ENCODE data around the gene ZMIZ2. TPM values are rescaled to one million over a fixed set of nuclear protein-coding genes. Genes with fewer than 3 reads are reported as not detected.
A peak's percentile ranks its signal among the peaks of the same experiment; 100 is the strongest.

Gene ZMIZ2
- total RNA-seq, 1 donor from 2014 or later: 105 TPM

GRCh38 chr7:44735403-44736165 lies 13.1 kb upstream of the ZMIZ2 start:
- Mint-ChIP-seq H3K4me1 (ENCODE audit: low read depth) (peaks cover 11% of the 10 kb centered on the region), H3K27me3 (ENCODE audit: low read depth) (no peaks in the 10 kb centered on the region), H3K4me3 (ENCODE audit: low read depth) (no peak overlapping the region), H3K9me3 (no peaks in the 10 kb centered on the region), H3K36me3 (ENCODE audit: low read depth) (no peaks in the 10 kb centered on the region), H3K27ac (peak overlapping the region; percentile 89)
- intact Hi-C loops (cut with micrococcal nuclease): loop anchor here (1.0 to 5.0 kb wide), 4 partner anchors 13 to 118 kb away; partner anchors contain the start of genes PPIA and ZMIZ2
- DNase-seq (ENCODE audit: low spot score): no peak

DNA sequence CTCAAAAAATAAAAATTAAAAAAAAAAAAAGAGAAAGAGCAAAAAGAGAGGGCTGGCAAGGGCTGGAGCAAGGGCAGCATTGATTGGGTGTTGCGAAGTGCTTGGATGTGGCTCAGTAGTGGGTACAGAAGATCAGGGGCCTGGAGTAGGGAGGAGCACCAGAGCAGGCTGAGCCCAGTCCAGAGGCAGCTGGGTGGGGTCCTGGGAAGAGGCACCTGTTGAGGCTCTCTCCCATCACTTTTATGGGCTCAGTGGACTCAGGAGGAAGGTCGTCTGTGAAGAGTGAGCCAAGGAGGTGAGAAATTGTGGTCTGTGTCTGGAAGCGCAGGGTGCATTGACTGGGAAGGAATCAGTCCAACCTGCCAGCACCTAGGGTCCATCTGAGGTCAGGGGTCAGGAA lies 11.8 kb upstream of the ZMIZ2 start:
- DNase-seq (ENCODE audit: low spot score): no peak
- H3K27me3 Mint-ChIP-seq (ENCODE audit: low read depth): no peaks in the 10 kb centered on the region
- no peak overlapping the region for H3K4me3 Mint-ChIP-seq (ENCODE audit: low read depth)
- intact Hi-C loops (cut with micrococcal nuclease): loop anchor here (5.0 kb wide), 1 partner anchor 120 kb away; no protein-coding TSS in a partner anchor
- H3K9me3 Mint-ChIP-seq: no peaks in the 10 kb centered on the region
- peaks cover 11% of the 10 kb centered on the region for H3K4me1 Mint-ChIP-seq (ENCODE audit: low read depth)
- no peaks in the 10 kb centered on the region for H3K36me3 Mint-ChIP-seq (ENCODE audit: low read depth)
- H3K27ac Mint-ChIP-seq: no peak overlapping the region

DNA sequence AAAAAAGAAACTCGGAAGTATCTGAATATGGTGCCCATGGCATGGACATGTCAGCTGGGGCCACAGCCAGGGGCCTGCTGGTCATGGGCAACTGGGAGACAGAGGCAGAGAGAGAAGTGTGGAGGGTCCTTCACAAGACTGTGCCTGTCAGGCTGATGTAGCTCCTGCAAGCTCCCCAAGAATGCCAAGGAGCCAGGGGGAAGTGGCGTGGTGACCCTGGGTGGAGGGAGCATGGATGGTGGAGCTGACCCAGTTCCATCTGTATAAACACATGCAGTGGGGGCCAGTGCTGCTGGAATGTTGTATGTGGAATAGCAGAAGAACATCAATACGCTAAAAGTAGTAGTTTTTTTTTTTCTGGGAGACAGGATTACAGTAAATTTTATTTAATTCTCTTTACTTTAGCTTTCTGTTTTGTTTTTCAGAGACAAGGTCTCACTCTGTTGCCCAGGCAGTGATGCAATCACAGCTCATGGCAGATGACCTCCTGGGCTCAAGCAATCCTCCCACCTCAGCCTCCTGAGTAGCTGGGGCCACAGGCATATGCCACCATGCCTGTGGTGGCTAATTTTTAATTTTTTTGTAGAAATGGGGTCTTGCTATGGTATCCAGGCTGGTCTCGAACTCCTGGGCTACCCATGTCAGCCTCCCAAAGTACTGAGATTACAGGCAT lies 10.5 kb upstream of the ZMIZ2 start:
- Mint-ChIP-seq H3K9me3 (no peaks in the 10 kb centered on the region), H3K36me3 (ENCODE audit: low read depth) (no peaks in the 10 kb centered on the region), H3K27ac (no peak overlapping the region), H3K27me3 (ENCODE audit: low read depth) (no peaks in the 10 kb centered on the region), H3K4me1 (ENCODE audit: low read depth) (peaks cover 11% of the 10 kb centered on the region), H3K4me3 (ENCODE audit: low read depth) (no peak overlapping the region)
- DNase-seq (ENCODE audit: low spot score): no peak
- intact Hi-C loops (cut with micrococcal nuclease): loop anchor here (5.0 kb wide), 1 partner anchor 121 kb away; no protein-coding TSS in a partner anchor

GRCh38 chr7:44738876-44739665 lies 9.6 kb upstream of the ZMIZ2 start:
- no peaks in the 10 kb centered on the region for H3K36me3 Mint-ChIP-seq (ENCODE audit: low read depth)
- H3K4me1 Mint-ChIP-seq (ENCODE audit: low read depth): peaks cover 11% of the 10 kb centered on the region
- no peak overlapping the region for H3K27ac Mint-ChIP-seq
- H3K27me3 Mint-ChIP-seq (ENCODE audit: low read depth): no peaks in the 10 kb centered on the region
- DNase-seq (ENCODE audit: low spot score): no peak
- H3K9me3 Mint-ChIP-seq: no peaks in the 10 kb centered on the region
- H3K4me3 Mint-ChIP-seq (ENCODE audit: low read depth): no peak overlapping the region
- intact Hi-C loops (cut with micrococcal nuclease): loop anchor here (5.0 kb wide), 1 partner anchor 122 kb away; no protein-coding TSS in a partner anchor

GRCh38 chr7:44740055-44740454 lies 8.6 kb upstream of the ZMIZ2 start:
- Mint-ChIP-seq H3K4me3 (ENCODE audit: low read depth) (no peak overlapping the region), H3K9me3 (no peaks in the 10 kb centered on the region), H3K36me3 (ENCODE audit: low read depth) (no peaks in the 10 kb centered on the region), H3K4me1 (ENCODE audit: low read depth) (peaks cover 7% of the 10 kb centered on the region), H3K27me3 (ENCODE audit: low read depth) (no peaks in the 10 kb centered on the region), H3K27ac (no peak overlapping the region)
- intact Hi-C loops (cut with micrococcal nuclease): no loop called here
- no peak for DNase-seq (ENCODE audit: low spot score)

DNA sequence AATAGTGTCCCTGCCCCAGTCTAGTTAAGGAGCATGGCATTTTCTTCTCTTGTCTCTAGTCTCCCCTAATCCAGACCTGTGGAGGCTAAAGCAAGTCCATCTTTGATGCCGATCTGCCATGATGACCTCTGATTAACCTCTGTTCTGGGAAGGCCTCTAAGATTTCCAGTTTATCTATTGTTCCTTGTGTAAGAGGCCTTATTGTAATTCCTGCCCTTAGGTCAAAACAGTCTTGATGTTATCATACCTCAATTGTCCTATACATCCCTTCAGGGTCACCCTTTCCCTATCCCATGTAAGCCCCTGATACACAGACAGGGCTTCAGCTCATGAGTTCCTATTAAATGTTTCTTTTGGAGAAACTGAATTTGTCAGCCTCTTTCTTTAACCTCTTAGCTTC lies 4.9 kb upstream of the ZMIZ2 start:
- DNase-seq (ENCODE audit: low spot score): no peak
- no peaks in the 10 kb centered on the region for H3K36me3 Mint-ChIP-seq (ENCODE audit: low read depth)
- no peak overlapping the region for H3K27ac Mint-ChIP-seq
- peaks cover 8% of the 10 kb centered on the region for H3K4me1 Mint-ChIP-seq (ENCODE audit: low read depth)
- no peaks in the 10 kb centered on the region for H3K9me3 Mint-ChIP-seq
- intact Hi-C loops (cut with micrococcal nuclease): no loop called here
- no peaks in the 10 kb centered on the region for H3K27me3 Mint-ChIP-seq (ENCODE audit: low read depth)
- no peak overlapping the region for H3K4me3 Mint-ChIP-seq (ENCODE audit: low read depth)

DNA sequence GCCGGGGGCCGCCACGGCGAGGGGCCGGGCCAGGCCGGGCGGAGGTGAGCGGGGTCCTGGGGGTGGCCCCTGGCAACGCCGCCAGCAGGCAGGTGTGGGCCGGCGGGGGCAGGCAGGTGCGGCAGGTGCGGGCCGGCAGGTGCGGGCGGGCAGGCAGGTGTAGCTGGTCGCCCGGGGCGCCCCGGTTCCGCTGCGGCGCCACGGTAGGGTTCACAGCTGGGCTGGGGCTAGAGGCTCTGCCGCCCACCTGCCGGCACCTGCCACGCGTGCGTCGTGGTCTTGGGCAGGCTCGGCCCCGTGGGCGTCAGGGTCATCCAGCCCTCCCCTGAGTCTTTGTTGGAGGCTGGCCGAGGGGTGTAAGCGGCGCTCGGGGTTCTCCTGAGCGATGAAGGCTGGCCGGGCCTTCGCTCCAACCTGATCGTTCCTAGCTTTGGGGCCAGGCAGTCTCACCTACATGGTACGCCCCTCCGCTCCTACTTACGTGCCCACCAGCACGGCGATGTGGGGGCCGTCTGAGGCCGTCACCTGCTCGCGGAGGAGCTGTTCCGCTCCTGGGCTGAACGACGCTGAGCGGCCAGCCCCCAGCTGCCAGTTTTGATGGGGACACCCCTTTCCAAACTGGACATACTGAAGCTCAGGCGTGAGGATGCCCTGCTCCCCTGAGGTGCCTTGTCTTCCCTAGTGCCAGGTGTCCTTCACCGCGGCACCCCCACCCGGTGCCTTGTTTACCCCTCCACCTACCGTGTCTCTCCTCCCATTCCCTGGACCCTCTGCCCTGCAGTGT lies 493 bp downstream of the ZMIZ2 start:
- no peak for DNase-seq (ENCODE audit: low spot score)
- H3K4me3 Mint-ChIP-seq (ENCODE audit: low read depth): peak overlapping the region; percentile 85
- H3K27ac Mint-ChIP-seq: peak overlapping the region; percentile 64
- no peaks in the 10 kb centered on the region for H3K9me3 Mint-ChIP-seq
- H3K36me3 Mint-ChIP-seq (ENCODE audit: low read depth): peaks cover 20% of the 10 kb centered on the region
- H3K4me1 Mint-ChIP-seq (ENCODE audit: low read depth): peaks cover 31% of the 10 kb centered on the region
- intact Hi-C loops (cut with micrococcal nuclease): loop anchor here (1.0 kb wide), 4 partner anchors 14 to 167 kb away; partner anchors contain the start of genes OGDH, PPIA and TMED4
- no peaks in the 10 kb centered on the region for H3K27me3 Mint-ChIP-seq (ENCODE audit: low read depth)

DNA sequence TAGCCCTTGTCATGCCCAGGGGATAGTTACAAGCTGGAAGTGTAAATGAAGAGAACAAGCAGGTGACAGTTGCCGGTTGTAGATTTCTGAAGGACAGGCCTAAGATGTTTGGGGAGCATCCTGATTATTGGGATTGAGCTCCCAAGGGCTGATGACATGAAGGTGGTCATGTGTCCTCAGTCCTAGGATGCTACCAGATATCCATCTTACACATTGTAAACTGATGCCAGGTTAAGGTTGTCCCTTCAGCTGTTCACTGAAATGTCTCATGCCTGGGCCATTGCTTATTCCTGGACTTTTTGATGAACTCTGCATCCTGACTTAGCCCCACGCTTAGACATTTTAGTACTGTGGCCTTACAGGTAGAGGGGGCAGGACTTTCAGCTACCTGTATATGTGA lies 1.3 kb downstream of the ZMIZ2 start:
- Mint-ChIP-seq H3K4me1 (ENCODE audit: low read depth) (peaks cover 31% of the 10 kb centered on the region), H3K4me3 (ENCODE audit: low read depth) (peak overlapping the region; percentile 85), H3K36me3 (ENCODE audit: low read depth) (peaks cover 20% of the 10 kb centered on the region), H3K27me3 (ENCODE audit: low read depth) (no peaks in the 10 kb centered on the region), H3K27ac (peak overlapping the region; percentile 85), H3K9me3 (no peaks in the 10 kb centered on the region)
- DNase-seq (ENCODE audit: low spot score): no peak
- intact Hi-C loops (cut with micrococcal nuclease): loop anchor here (2.0 kb wide), 1 partner anchor 99 kb away; the partner anchor contains the start of gene H2AZ2

DNA sequence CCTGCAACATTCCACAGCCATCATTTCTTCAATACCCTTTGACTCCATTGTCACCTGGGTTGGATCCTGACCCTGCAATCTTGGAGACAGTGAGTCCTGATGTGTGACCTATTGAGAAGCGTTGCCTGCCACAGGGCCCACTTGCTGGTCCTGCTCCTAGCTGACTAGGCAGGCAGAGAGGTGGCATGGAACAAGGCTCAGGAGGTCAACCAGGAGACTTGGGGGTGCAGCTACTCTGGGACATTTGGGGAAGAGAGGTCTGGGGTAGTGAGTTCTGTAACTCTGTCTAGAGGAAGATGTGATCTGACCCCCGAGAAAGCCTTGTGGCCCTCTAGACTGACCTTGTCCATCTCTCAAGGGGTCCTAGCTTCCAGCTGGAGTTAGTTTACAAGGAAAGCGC lies 1.8 kb downstream of the ZMIZ2 start:
- Mint-ChIP-seq H3K4me1 (ENCODE audit: low read depth) (peaks cover 31% of the 10 kb centered on the region), H3K9me3 (no peaks in the 10 kb centered on the region), H3K36me3 (ENCODE audit: low read depth) (peaks cover 20% of the 10 kb centered on the region), H3K27me3 (ENCODE audit: low read depth) (no peaks in the 10 kb centered on the region), H3K4me3 (ENCODE audit: low read depth) (peak overlapping the region; percentile 85), H3K27ac (peak overlapping the region; percentile 85)
- no peak for DNase-seq (ENCODE audit: low spot score)
- intact Hi-C loops (cut with micrococcal nuclease): loop anchor here (2.0 kb wide), 1 partner anchor 98 kb away; the partner anchor contains the start of gene H2AZ2

- Mint-ChIP-seq H3K36me3 (ENCODE audit: low read depth) (peaks cover 20% of the 10 kb centered on the region), H3K4me1 (ENCODE audit: low read depth) (peaks cover 31% of the 10 kb centered on the region)
- intact Hi-C loops (cut with micrococcal nuclease): loop anchor here (2.0 kb wide), 1 partner anchor 98 kb away; the partner anchor contains the start of gene H2AZ2
Measured at GRCh38 chr7:44750921-44751571, 2.4 kb downstream of the ZMIZ2 start.

DNA sequence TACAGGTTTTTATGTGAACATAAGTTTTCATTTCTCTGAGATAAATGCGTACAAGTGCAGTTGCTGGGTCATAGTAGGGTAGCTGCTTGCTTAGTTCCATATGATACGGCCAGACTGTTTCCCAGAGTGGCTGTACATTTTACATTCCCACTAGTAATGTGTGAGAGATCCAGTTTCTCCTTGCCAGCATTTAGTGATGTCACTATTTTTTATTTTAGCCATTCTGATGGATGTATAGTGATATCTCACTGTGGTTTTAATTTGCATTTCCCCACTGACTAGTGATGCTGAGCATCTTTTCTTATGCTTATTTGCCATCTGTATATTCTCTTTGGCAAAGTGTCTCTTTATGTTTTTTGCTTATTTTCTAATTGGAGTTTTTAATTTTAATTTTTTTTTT lies 4.2 kb downstream of the ZMIZ2 start:
- intact Hi-C loops (cut with micrococcal nuclease): no loop called here
- peaks cover 25% of the 10 kb centered on the region for H3K4me1 Mint-ChIP-seq (ENCODE audit: low read depth)

More at GRCh38 chr7:44750921-44751571, 2.4 kb downstream of the ZMIZ2 start:
- Mint-ChIP-seq H3K4me3 (ENCODE audit: low read depth) (peak overlapping the region; percentile 85), H3K9me3 (no peaks in the 10 kb centered on the region), H3K27me3 (ENCODE audit: low read depth) (no peaks in the 10 kb centered on the region), H3K27ac (peak overlapping the region; percentile 85)
- DNase-seq (ENCODE audit: low spot score): peak; percentile 49

More for the DNA sequence above, 4.2 kb downstream of the ZMIZ2 start:
- H3K9me3 Mint-ChIP-seq: no peaks in the 10 kb centered on the region
- no peak for DNase-seq (ENCODE audit: low spot score)
- H3K36me3 Mint-ChIP-seq (ENCODE audit: low read depth): peaks cover 20% of the 10 kb centered on the region
- H3K4me3 Mint-ChIP-seq (ENCODE audit: low read depth): no peak overlapping the region
- no peak overlapping the region for H3K27ac Mint-ChIP-seq
- H3K27me3 Mint-ChIP-seq (ENCODE audit: low read depth): no peaks in the 10 kb centered on the region
